ENCODE data around the gene ADGRD2. TPM values are rescaled to one million over a fixed set of nuclear protein-coding genes. Genes with fewer than 3 reads are reported as not detected.

Gene ADGRD2
- total RNA-seq, 1 donor from 2014 or later, result not detected

DNA sequence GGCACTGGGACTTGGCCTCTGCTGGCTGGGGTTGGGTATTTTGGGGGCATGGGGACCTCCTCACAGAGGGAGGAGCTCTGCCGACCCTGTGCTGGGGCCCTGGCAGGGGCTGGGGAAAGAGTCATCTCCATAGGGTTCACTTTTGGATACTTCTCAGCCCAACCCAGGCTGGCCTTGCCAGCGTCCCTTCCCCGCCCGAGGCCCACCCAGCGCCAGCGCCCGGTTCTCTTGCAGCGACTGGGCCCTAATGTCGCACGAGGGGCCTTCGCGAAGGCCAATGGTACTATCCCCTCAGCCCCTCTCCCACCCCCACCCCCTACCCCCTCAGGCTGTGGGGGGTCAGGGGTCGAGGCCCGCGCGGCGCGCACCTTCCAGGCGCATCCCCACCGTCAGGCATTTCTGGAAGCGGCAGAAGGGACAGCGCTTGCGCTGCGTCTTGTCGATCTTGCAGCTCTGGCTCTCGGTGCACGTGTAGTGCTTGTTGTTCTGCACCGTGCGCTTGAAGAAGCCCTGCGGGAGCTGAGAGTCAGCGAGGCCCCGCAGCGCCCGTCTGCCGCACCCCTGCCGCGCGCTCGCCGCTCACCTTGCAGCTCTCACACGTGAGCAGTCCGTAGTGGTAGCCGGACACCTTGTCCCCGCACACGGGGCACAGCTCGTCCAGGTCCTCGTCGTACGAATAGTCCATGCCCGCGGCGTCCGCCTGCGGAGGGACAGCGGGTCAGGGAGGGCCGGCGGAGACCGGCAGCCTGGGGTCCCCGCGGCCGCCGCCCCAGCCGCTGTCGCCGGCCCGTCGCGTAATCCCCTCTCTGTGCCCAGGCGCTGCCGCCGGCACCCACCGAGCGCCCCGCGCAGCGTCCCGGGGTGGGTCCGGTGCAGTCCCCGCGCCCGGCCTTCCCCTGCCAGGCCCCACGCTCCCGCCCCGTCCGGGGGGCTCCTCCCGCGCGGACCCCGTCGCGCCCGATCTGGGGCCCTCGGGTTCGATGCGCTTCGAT lies 52.8 kb downstream of the ADGRD2 start:
- H3K27me3 ChIP-seq (ENCODE audit: low read depth), result peaks cover 88% of the 10 kb centered on the region
- intact Hi-C loops (cut with micrococcal nuclease), result no loop called here
- peak overlapping the region; percentile 50 for H3K4me3 ChIP-seq
- no peak overlapping the region for H3K27ac ChIP-seq (replicated peaks)
- H3K9me3 ChIP-seq (replicated peaks), result no peaks in the 10 kb centered on the region
- peaks cover 21% of the 10 kb centered on the region for H3K4me1 ChIP-seq
- DNase-seq, result peak; percentile 6
- H3K36me3 ChIP-seq, result no peaks in the 10 kb centered on the region
- TF ChIP-seq, protein P1, sequence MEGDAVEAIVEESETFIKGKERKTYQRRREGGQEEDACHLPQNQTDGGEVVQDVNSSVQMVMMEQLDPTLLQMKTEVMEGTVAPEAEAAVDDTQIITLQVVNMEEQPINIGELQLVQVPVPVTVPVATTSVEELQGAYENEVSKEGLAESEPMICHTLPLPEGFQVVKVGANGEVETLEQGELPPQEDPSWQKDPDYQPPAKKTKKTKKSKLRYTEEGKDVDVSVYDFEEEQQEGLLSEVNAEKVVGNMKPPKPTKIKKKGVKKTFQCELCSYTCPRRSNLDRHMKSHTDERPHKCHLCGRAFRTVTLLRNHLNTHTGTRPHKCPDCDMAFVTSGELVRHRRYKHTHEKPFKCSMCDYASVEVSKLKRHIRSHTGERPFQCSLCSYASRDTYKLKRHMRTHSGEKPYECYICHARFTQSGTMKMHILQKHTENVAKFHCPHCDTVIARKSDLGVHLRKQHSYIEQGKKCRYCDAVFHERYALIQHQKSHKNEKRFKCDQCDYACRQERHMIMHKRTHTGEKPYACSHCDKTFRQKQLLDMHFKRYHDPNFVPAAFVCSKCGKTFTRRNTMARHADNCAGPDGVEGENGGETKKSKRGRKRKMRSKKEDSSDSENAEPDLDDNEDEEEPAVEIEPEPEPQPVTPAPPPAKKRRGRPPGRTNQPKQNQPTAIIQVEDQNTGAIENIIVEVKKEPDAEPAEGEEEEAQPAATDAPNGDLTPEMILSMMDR (IDR thresholded peaks at IDR 0.05; ENCODE audit: borderline replicate concordance), result no peak

DNA sequence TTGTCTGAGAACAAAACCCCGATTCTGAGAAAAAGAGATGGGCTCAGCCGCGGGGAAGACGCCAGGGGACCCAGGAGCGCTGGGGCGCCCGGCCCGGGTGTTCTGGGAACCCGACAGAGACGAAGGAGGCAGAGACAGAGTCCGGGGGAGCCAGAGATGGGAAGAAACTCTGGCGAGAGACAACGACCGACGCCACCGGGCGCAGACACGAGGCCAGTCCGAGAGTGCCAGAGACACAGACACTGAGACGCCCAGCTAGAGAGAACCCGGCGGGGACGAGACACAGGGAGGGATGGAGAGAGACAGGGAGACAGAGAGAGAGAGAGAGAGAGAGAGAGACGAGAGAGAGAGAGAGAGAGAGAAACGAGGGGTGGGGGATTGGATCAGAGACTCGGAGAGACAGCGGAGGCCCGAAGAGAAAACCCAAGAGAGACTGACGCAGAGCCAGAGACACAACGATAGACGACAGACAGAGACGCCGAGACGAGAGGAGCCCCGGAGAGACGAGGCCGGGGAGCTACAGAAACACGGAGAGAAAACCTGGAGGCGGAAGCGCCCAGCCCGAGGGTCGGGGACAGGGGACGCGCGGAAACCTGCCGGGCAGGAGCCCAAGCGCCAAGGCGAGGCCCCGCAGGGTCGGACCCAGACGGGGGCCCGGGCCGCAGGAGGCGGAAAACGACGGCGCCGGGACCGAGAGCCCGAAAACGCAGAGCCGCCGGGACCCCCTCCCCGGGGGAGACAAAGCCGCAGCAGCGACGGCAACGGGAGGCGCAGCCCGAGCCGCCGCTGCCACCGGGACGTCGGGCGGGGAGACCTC lies 53.7 kb downstream of the ADGRD2 start:
- intact Hi-C loops (cut with micrococcal nuclease), result no loop called here
- TF ChIP-seq, protein P1 (IDR thresholded peaks at IDR 0.05; ENCODE audit: borderline replicate concordance), result no peak
- Histone ChIP-seq H3K27ac (replicated peaks) (no peak overlapping the region), H3K9me3 (replicated peaks) (no peaks in the 10 kb centered on the region), H3K36me3 (no peaks in the 10 kb centered on the region), H3K27me3 (ENCODE audit: low read depth) (peaks cover 80% of the 10 kb centered on the region), H3K4me3 (peak overlapping the region; percentile 50), H3K4me1 (peaks cover 21% of the 10 kb centered on the region)
- no peak for DNase-seq

DNA sequence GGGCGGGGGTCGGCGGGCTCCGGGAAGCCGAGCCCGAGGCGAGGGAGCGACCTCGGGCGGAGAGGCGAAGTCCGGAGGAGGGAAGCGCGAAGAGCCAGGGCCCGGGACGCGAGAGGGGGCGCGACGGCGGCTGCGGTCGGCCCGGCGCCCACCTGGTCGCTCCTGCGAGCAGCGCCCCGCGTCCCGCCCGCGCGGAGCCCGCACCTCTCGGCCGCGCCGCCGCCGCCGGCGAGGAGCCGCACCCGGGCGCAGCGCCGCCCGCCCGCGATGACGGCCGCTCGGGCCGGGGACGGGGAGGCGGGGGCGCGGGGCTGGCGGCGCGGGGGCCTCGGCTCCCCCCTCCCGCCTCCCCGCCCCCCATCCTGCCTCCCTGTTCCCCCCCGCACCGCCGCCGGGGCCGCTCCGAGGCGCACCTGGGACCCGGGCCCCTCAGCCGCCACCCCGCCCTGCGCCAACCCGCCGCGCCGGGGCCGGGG lies 54.3 kb downstream of the ADGRD2 start:
- H3K27ac ChIP-seq (replicated peaks), result no peak overlapping the region
- no peaks in the 10 kb centered on the region for H3K36me3 ChIP-seq
- intact Hi-C loops (cut with micrococcal nuclease), result no loop called here
- DNase-seq, result no peak
- peaks cover 74% of the 10 kb centered on the region for H3K27me3 ChIP-seq (ENCODE audit: low read depth)
- H3K4me1 ChIP-seq, result peaks cover 21% of the 10 kb centered on the region
- peak overlapping the region; percentile 50 for H3K4me3 ChIP-seq
- no peaks in the 10 kb centered on the region for H3K9me3 ChIP-seq (replicated peaks)
- TF ChIP-seq, protein P1 (IDR thresholded peaks at IDR 0.05; ENCODE audit: borderline replicate concordance), result no peak

DNA sequence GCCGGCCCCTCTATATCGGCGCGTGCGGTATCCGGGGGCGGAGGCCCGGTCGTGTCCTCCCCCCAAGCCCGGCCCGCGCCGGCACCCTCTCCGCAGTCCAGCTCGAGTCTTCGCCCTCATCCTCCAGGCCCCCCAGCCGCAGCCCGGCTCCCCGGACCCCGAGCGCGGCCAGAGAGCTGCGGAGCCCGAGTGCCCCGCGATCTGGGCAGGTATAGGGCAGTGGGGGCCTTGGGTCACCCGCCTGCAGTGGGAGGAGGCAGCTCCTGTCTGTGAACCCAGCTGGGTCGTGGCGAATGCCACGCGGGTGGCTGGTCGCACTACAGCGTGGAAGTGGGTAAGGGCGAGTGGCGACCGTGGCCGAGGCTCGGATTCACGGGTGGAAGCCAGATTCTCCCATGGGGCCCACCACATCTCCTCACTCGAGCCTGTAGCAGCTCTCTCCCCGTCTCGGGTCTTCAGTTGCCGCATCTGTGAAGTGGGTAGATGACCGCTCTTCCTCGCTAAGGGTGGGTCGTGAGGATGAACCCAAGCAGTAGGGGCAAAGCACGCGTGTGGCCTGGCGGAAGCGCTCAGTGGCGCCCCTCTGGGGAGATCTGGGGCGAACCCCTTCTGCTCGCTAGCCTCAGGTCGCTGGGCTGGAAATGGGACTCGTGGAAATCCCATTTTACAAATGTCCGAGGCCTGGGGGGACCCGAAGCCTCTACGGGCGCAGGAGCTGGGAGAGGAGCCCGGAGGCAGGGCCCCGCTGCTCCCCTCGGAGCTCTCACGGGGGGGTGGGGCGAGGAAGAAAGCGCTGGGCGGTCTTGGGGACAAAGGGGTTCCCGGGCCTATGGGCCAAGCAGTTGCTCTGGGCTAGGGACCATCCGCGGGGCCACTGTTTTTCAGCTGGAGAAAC lies 55.0 kb downstream of the ADGRD2 start:
- Histone ChIP-seq H3K4me3 (peak overlapping the region; percentile 46), H3K9me3 (replicated peaks) (no peaks in the 10 kb centered on the region), H3K27ac (replicated peaks) (no peak overlapping the region), H3K36me3 (no peaks in the 10 kb centered on the region), H3K4me1 (peaks cover 21% of the 10 kb centered on the region), H3K27me3 (ENCODE audit: low read depth) (peaks cover 67% of the 10 kb centered on the region)
- intact Hi-C loops (cut with micrococcal nuclease), result no loop called here
- DNase-seq, result no peak
- TF ChIP-seq, protein P1 (IDR thresholded peaks at IDR 0.05; ENCODE audit: borderline replicate concordance), result no peak
